HCT116 (cell line): ENCODE data around the gene RAB11A. TPM values are rescaled to one million over a fixed set of nuclear protein-coding genes. Genes with fewer than 3 reads are reported as not detected.

Experiments used
- ATAC-seq: fragments of 200-7000 bp; cut with Tn5 transposase; 2 replicates; pipeline ENCODE4 v1.9.1; 2020; ENCODE audit warnings: mild to moderate bottlenecking, moderate library complexity
- BruUV-seq: library from RNA; stranded (reverse); fragments of 400-500 nt; replicated peaks from 2 replicates; lab custom pipeline; 2021; lab: Mats Ljungman, UMichigan
- CTCF ChIA-PET: fragments of 300-600 bp; sonication (Branson Sonifier 250); formaldehyde crosslinking; loops from one replicate; lab custom pipeline; 2021; ENCODE audit warnings: antibody characterized with exemption; lab: Charles Lee
- POLR2A ChIA-PET: fragments of 300-600, 350-600 bp; sonication (Branson Sonifier 250); formaldehyde crosslinking; loops from one replicate; lab custom pipeline; 2021; ENCODE audit warnings: antibody characterized with exemption; lab: Charles Lee
- RAD21 ChIA-PET, 2 experiments: fragments of 300-600 bp; sonication (Branson Sonifier 250); formaldehyde crosslinking; loops; one replicate each; lab custom pipeline; 2023; ENCODE audit warnings: low total read pairs in 2 of 2; ENCODE audit not compliant: uncharacterized antibody in 2 of 2, unreplicated experiment in 2 of 2, low non-redundant PET in 1 of 2; lab: Charles Lee
- DNase-seq: peaks from one replicate; pipeline ENCODE4 v3.0.0-alpha.2; 2010; ENCODE audit warnings: low read depth, low spot score
- H2AFZ ChIP-seq: fragments of 200-600 bp; shearing (Covaris generic), sonication (generic); 2 replicates; pipeline ENCODE4 v1.6.1; 2017; ENCODE audit warnings: low read depth, mixed run types, mixed read lengths, antibody characterized with exemption, low read length; ENCODE audit not compliant: poor library complexity, severe bottlenecking
- H3K27ac ChIP-seq: 2 replicates; pipeline ENCODE4 v1.5.1; 2012; ENCODE audit warnings: low read depth, low read length
- H3K27me3 ChIP-seq: fragments of 200-600 bp; sonication (generic); 2 replicates; pipeline ENCODE4 v1.6.1; 2016; ENCODE audit warnings: mixed run types, low read length, mixed read lengths; ENCODE audit not compliant: insufficient read depth
- H3K36me3 ChIP-seq, 2 experiments: fragments of 200-500 bp in 1 of 2; fragments of 200-600 bp in 1 of 2; sonication (Bioruptor generic) in 1 of 2; sonication (generic) in 1 of 2; 2 replicates each; pipeline versions ENCODE4 v1.5.1 to v1.6.1; 2014 to 2016; ENCODE audit warnings: low read length in 2 of 2, inconsistent platforms in 1 of 2, mixed read lengths in 1 of 2, mixed run types in 1 of 2; ENCODE audit not compliant: insufficient read depth in 2 of 2, control insufficient read depth in 1 of 2
- H3K4me1 ChIP-seq, 2 experiments: fragments of 200-600 bp in 1 of 2; sonication (generic) in 1 of 2; 2 replicates each; pipeline versions ENCODE4 v1.5.1 to v1.6.1; 2012 to 2017; ENCODE audit warnings: low read length in 2 of 2, inconsistent platforms in 1 of 2, mild to moderate bottlenecking in 1 of 2, mixed read lengths in 1 of 2, mixed run types in 1 of 2, moderate library complexity in 1 of 2; ENCODE audit not compliant: insufficient read depth in 2 of 2, control insufficient read depth in 1 of 2
- H3K4me2 ChIP-seq: fragments of 200-600 bp; sonication (generic); 2 replicates; pipeline ENCODE4 v1.6.1; 2017; ENCODE audit warnings: mixed run types, low read length, mixed read lengths
- H3K4me3 ChIP-seq, 2 experiments: fragments of 200-600 bp in 1 of 2; sonication (generic) in 1 of 2; replicated peaks in 1 of 2; 2 replicates each; pipeline ENCODE4 v1.5.1; 2011 to 2016; ENCODE audit warnings: low read length in 2 of 2, control low read depth in 1 of 2, low read depth in 1 of 2, mild to moderate bottlenecking in 1 of 2, mixed read lengths in 1 of 2, mixed run types in 1 of 2
- H3K79me2 ChIP-seq: fragments of 200-600 bp; sonication (generic); 2 replicates; pipeline ENCODE4 v1.6.1; 2017; ENCODE audit warnings: mild to moderate bottlenecking, mixed run types, low read length, moderate library complexity, mixed read lengths; ENCODE audit not compliant: insufficient read depth
- H3K9ac ChIP-seq: fragments of 200-600 bp; sonication (generic); 2 replicates; pipeline ENCODE4 v1.6.1; 2016; ENCODE audit warnings: low read length, mixed read lengths
- H3K9me2 ChIP-seq: fragments of 200-600 bp; sonication (generic), shearing (Covaris generic); 2 replicates; pipeline ENCODE4 v1.6.1; 2017; ENCODE audit warnings: mixed run types, mild to moderate bottlenecking, moderate library complexity; ENCODE audit not compliant: insufficient read depth
- H3K9me3 ChIP-seq, 2 experiments: fragments of 200-500 bp in 1 of 2; fragments of 200-600 bp in 1 of 2; sonication (Bioruptor generic) in 1 of 2; sonication (generic) in 1 of 2; 2 replicates each; pipeline ENCODE4 v1.6.1; 2014 to 2017; ENCODE audit warnings: low read length in 2 of 2, mixed read lengths in 2 of 2, inconsistent platforms in 1 of 2, low read depth in 1 of 2, mild to moderate bottlenecking in 1 of 2, mixed run types in 1 of 2, moderate library complexity in 1 of 2; ENCODE audit not compliant: control insufficient read depth in 1 of 2, insufficient read depth in 1 of 2
- H4K20me1 ChIP-seq: fragments of 200-600 bp; sonication (generic), shearing (Covaris generic); 2 replicates; pipeline ENCODE4 v1.6.1; 2017; ENCODE audit warnings: mixed run types, mild to moderate bottlenecking, moderate library complexity; ENCODE audit not compliant: insufficient read depth
- ATF3 ChIP-seq: IDR thresholded peaks from 2 replicates; pipeline ENCODE4 v1.6.1; 2012
- CEBPB ChIP-seq: IDR thresholded peaks from 2 replicates; pipeline ENCODE4 v1.6.1; 2012; ENCODE audit warnings: low read depth
- CTCF ChIP-seq, 3 experiments: fragments of 200-600 bp in 1 of 3; sonication (generic) in 1 of 3; IDR thresholded peaks in 2 of 3; conservative IDR thresholded peaks in 1 of 3; 2 replicates each; pipeline ENCODE4 v1.5.1; 2012 to 2017; ENCODE audit warnings: low read depth in 2 of 3, low read length in 2 of 3, antibody characterized with exemption in 1 of 3, borderline replicate concordance in 1 of 3, control low read depth in 1 of 3, mild to moderate bottlenecking in 1 of 3, mixed read lengths in 1 of 3, mixed run types in 1 of 3, moderate library complexity in 1 of 3; ENCODE audit not compliant: insufficient read depth in 1 of 3
- EGR1 ChIP-seq: IDR thresholded peaks from 2 replicates; pipeline ENCODE4 v1.6.1; 2012; ENCODE audit warnings: low read depth
- EZH2 ChIP-seq: fragments of 200-600 bp; sonication (generic); IDR thresholded peaks from 2 replicates; pipeline ENCODE4 v1.6.1; 2017; ENCODE audit warnings: antibody characterized with exemption, mixed run types
- EZH2phosphoT487 ChIP-seq: fragments of 200-600 bp; IDR thresholded peaks from 2 replicates; pipeline ENCODE4 v1.6.1; 2018; ENCODE audit warnings: antibody characterized with exemption, borderline replicate concordance
- FOSL1 ChIP-seq: IDR thresholded peaks from 2 replicates; pipeline ENCODE4 v1.6.1; 2012; ENCODE audit warnings: low read depth
- JUND ChIP-seq: IDR thresholded peaks from 2 replicates; pipeline ENCODE4 v1.6.1; 2012
- MAX ChIP-seq: IDR thresholded peaks from 2 replicates; pipeline ENCODE4 v1.6.1; 2012
- POLR2A ChIP-seq: IDR thresholded peaks from 2 replicates; pipeline ENCODE4 v1.7.0; 2011; ENCODE audit warnings: borderline replicate concordance; ENCODE audit not compliant: insufficient read depth, insufficient read length; ENCODE audit errors: extremely low read depth
- POLR2AphosphoS5 ChIP-seq: IDR thresholded peaks from 2 replicates; pipeline ENCODE4 v1.6.1; 2011; ENCODE audit warnings: mild to moderate bottlenecking, low read depth, low read length, moderate library complexity
- RAD21 ChIP-seq: IDR thresholded peaks from 2 replicates; pipeline ENCODE4 v1.6.1; 2012; ENCODE audit warnings: low read depth, mild to moderate bottlenecking
- REST ChIP-seq: IDR thresholded peaks from 2 replicates; pipeline ENCODE4 v1.6.1; 2012; ENCODE audit warnings: low read depth
- SIN3A ChIP-seq: IDR thresholded peaks from 2 replicates; pipeline ENCODE4 v1.6.1; 2012; ENCODE audit warnings: low read depth
- SP1 ChIP-seq: IDR thresholded peaks from 2 replicates; pipeline ENCODE4 v1.6.1; 2012; ENCODE audit warnings: low read depth
- TCF7L2 ChIP-seq: IDR thresholded peaks from 2 replicates; pipeline ENCODE4 v1.7.0; 2011; ENCODE audit warnings: borderline replicate concordance, inconsistent platforms; ENCODE audit not compliant: insufficient read depth, insufficient read length; ENCODE audit errors: extremely low read depth
- YY1 ChIP-seq: IDR thresholded peaks from 2 replicates; pipeline ENCODE4 v1.6.1; 2011; ENCODE audit warnings: low read length, low read depth, moderate library complexity, mild to moderate bottlenecking; ENCODE audit not compliant: insufficient replicate concordance; ENCODE audit errors: extremely low read depth
- ZBTB33 ChIP-seq: IDR thresholded peaks from 2 replicates; pipeline ENCODE4 v1.6.1; 2011; ENCODE audit warnings: mild to moderate bottlenecking, low read length, moderate library complexity; ENCODE audit not compliant: insufficient replicate concordance; ENCODE audit errors: extremely low read depth
- ZFX ChIP-seq: fragments of 450-650 bp; IDR thresholded peaks from 2 replicates; pipeline ENCODE4 v1.6.1; 2017
- intact Hi-C: fragments of 100-400 bp; cut with micrococcal nuclease; formaldehyde crosslinking; loops from 2 replicates; pipeline ENCODE4 v1.10.0; 2022
- total RNA-seq: library from RNA; stranded (reverse); gene quantifications from one replicate; pipeline ENCODE4 v1.2.1, GENCODE V29; 2021; ENCODE audit not compliant: unreplicated experiment

The RAB11A gene
- total RNA-seq, 1 experiment from 2014 or later, result 234 TPM

GRCh38 chr15:65925338-65925737, 56.0 kb downstream of the RAB11A start (continued):
- TF ChIP-seq EZH2phosphoT487 (no peak), SIN3A (no peak), RAD21 (no peak)
- TF ChIP-seq, all 23 proteins: peak for 0

- Histone ChIP-seq H3K9me2 (no peaks in the 10 kb centered on the region), H3K4me3 (no peak overlapping the region), H3K36me3 (no peaks in the 10 kb centered on the region), H4K20me1 (no peaks in the 10 kb centered on the region)
- POLR2A ChIA-PET, result no interaction called here
- TF ChIP-seq POLR2A, result no peak
- no peak for TF ChIP-seq CTCF (IDR thresholded peaks at IDR 0.05 in 2 of 3, conservative IDR thresholded peaks at IDR 0.05 in 1 of 3; ENCODE audit: borderline replicate concordance in 1 of 3, insufficient read depth in 1 of 3, low read depth in 2 of 3, low read length in 2 of 3)
- no peak for TF ChIP-seq CEBPB
- TF ChIP-seq TCF7L2, result no peak
- no peak for TF ChIP-seq ATF3
- TF ChIP-seq FOSL1, result no peak
- no peak for TF ChIP-seq JUND
- TF ChIP-seq EZH2, result no peak
- TF ChIP-seq YY1, result no peak
- no peak for TF ChIP-seq SP1
- no peak for TF ChIP-seq SIN3A
- no peak for TF ChIP-seq ZFX
- TF ChIP-seq MAX, result no peak
- no peak for TF ChIP-seq EZH2phosphoT487
- no peak for TF ChIP-seq EGR1
- TF ChIP-seq ZBTB33, result no peak
- no peak for TF ChIP-seq POLR2AphosphoS5
- no peak for TF ChIP-seq REST
- TF ChIP-seq, all 23 proteins: peak for 0
- H3K4me2 ChIP-seq, result no peak overlapping the region
- H3K27ac ChIP-seq, result no peak overlapping the region
- ATAC-seq, result no peak
- H3K27me3 ChIP-seq, result no peaks in the 10 kb centered on the region
- intact Hi-C loops, result no loop called here
- no peaks in the 10 kb centered on the region for H3K9me3 ChIP-seq
- no peak for DNase-seq
- H3K9ac ChIP-seq, result no peak overlapping the region
- CTCF ChIA-PET, result no interaction called here
- H2AFZ ChIP-seq, result no peak overlapping the region
- H3K4me1 ChIP-seq, result no peaks in the 10 kb centered on the region
- H3K79me2 ChIP-seq, result no peaks in the 10 kb centered on the region
- no TSS peak for BruUV-seq
- RAD21 ChIA-PET, result no interaction called here
Measured at GRCh38 chr15:65926459-65926858, 57.2 kb downstream of the RAB11A start.
